ENCODE results near the gene SLC6A6. TPM values are rescaled to one million over a fixed set of nuclear protein-coding genes. Genes with fewer than 3 reads are reported as not detected.

SLC6A6 gene
- total RNA-seq, 1 experiment from 2014 or later: 72.6 TPM

- Histone ChIP-seq H3K79me1 (ENCODE audit: insufficient read depth, low read depth, low read length, poor library complexity, severe bottlenecking) (no peaks in the 10 kb centered on the region), H2BK12ac (ENCODE audit: insufficient read length, low read depth, low read length) (no peak overlapping the region), H2AK5ac (ENCODE audit: insufficient read length, low read length) (no peak overlapping the region), H3K56ac (ENCODE audit: insufficient read length, low read depth, low read length) (no peak overlapping the region), H4K5ac (ENCODE audit: insufficient read length, low read depth, low read length) (no peak overlapping the region), H2BK5ac (ENCODE audit: insufficient read length, low read length) (no peak overlapping the region), H3K4me1 (ENCODE audit: insufficient read depth, low read length) (peaks cover 8% of the 10 kb centered on the region; the same call in 1 of the 2 replicates), H3K27ac (ENCODE audit: insufficient read length, low read depth, low read length) (no peak overlapping the region), H3T11ph (ENCODE audit: low read length) (no peak overlapping the region), H4K20me1 (ENCODE audit: control insufficient read depth, insufficient read depth, insufficient read length) (no peaks in the 10 kb centered on the region), H2BK120ac (ENCODE audit: low read depth, low read length, poor library complexity, severe bottlenecking) (no peak overlapping the region), H2BK15ac (ENCODE audit: low read depth, low read length) (no peak overlapping the region), H2AFZ (ENCODE audit: low read length) (no peak overlapping the region), H3K79me2 (ENCODE audit: insufficient read depth, low read length) (no peaks in the 10 kb centered on the region), H3K9me3 (ENCODE audit: control insufficient read depth, low read depth, low read length) (no peaks in the 10 kb centered on the region), H3K4me2 (ENCODE audit: insufficient read depth, insufficient read length, low read length) (no peak overlapping the region), H3K23ac (ENCODE audit: insufficient read length, low read depth, low read length) (no peak overlapping the region), H3K9ac (ENCODE audit: extremely low read depth, insufficient read length, low read length) (no peak overlapping the region), H2BK20ac (ENCODE audit: low read depth, low read length, poor library complexity, severe bottlenecking) (no peak overlapping the region), H3K18ac (ENCODE audit: insufficient read length, low read depth, low read length) (no peak overlapping the region), H3K4ac (ENCODE audit: low read depth, low read length) (no peak overlapping the region), H3K23me2 (ENCODE audit: insufficient read length, low read depth, low read length, poor library complexity, severe bottlenecking) (no peaks in the 10 kb centered on the region), H4K8ac (replicated peaks; ENCODE audit: insufficient read length, low read depth, low read length) (no peak overlapping the region), H4K91ac (ENCODE audit: insufficient read length, low read depth, low read length) (no peak overlapping the region), H3K14ac (ENCODE audit: insufficient read depth, low read length) (no peak overlapping the region), H3K27me3 (ENCODE audit: insufficient read depth, low read length) (no peaks in the 10 kb centered on the region)
- Mint-ChIP-seq H3K4me1 (peaks cover 51 to 55% of the 10 kb centered on the region in 2 experiments), H3K9me3 (no peaks in the 10 kb centered on the region), H3K27me3 (ENCODE audit: low read depth) (peaks cover 6% of the 10 kb centered on the region; the same call in 1 of the 2 replicates), H3K4me3 (no peak overlapping the region; a peak in 1 of 5 replicates), H3K36me3 (ENCODE audit: insufficient read depth in 1 of 3, low read depth in 3 of 3) (no peaks in the 10 kb centered on the region), H3K27ac (peak overlapping the region in 2 of 3 experiments; percentile 39 to 81; a peak in 2 of 7 replicates)
- no peak for TF ChIP-seq CTCF (conservative IDR thresholded peaks at IDR 0.05)
- WGBS (ENCODE audit: extremely low coverage, insufficient read length, low lambda C conversion rate): no CpG with 5 or more reads among the region's 10 CpGs
- DNase-seq: no peak
These were observed 135.4 kb downstream of the SLC6A6 start for GRCh38 chr3:14537590-14538450.

Data from H9 (cell line).